ENCODE results near the gene CPT1C. TPM values are rescaled to one million over a fixed set of nuclear protein-coding genes. Genes with fewer than 3 reads are reported as not detected.
A peak's percentile ranks its signal among the peaks of the same experiment; 100 is the strongest.

The CPT1C gene
- 10 to 100 TPM in 1 of 3 donors, 1 to 10 TPM in 2; 1.8 to 12.1 (median 3.2) TPM for polyA plus RNA-seq

- no peak within 1 kb of the TSS for H3K27ac ChIP-seq (ENCODE audit: low read depth, low read length)
- WGBS, 3 donors, result 2 to 4% (median 3%) methylated on average over 38 of the region's 38 CpGs
These were observed at the start of gene CPT1C for GRCh38 chr19:49690656-49691242. Gene CPT1C, plus strand, starts transcription at chr19:49691116. Its CDS starts 1,137 bp downstream, at chr19:49692253.

- WGBS, 3 donors, result 0 to 1% (median 0%) methylated on average over 68 to 87 of the region's 87 CpGs
- peak within 1 kb of the TSS; percentile 100 for H3K27ac ChIP-seq (ENCODE audit: low read depth, low read length)
These were observed 49.0 kb upstream of the CPT1C start, which contains the start of gene SCAF1 for GRCh38 chr19:49641688-49642491. Gene SCAF1, plus strand, starts transcription at chr19:49642209. Its CDS starts 2,818 bp downstream, at chr19:49645027.

GRCh38 chr19:49642492-49643035, 48.4 kb upstream of the CPT1C start:
- 5 to 11% (median 11%) methylated on average over 5 of the region's 5 CpGs for WGBS, 3 donors
- peak overlapping the region; percentile 8 for H3K27ac ChIP-seq (ENCODE audit: low read depth, low read length)

GRCh38 chr19:49643466-49643865, 47.5 kb upstream of the CPT1C start:
- no peak overlapping the region for H3K27ac ChIP-seq (ENCODE audit: low read depth, low read length)
- 71 to 82% (median 76%) methylated on average over 2 of the region's 2 CpGs for WGBS, 3 donors

GRCh38 chr19:49645592-49645991, 45.3 kb upstream of the CPT1C start:
- H3K27ac ChIP-seq (ENCODE audit: low read depth, low read length), result no peak overlapping the region
- WGBS, 3 donors, result 88 to 94% (median 92%) methylated on average over 11 of the region's 11 CpGs

- 91 to 92% (median 92%) methylated on average over 13 of the region's 13 CpGs for WGBS, 3 donors
- H3K27ac ChIP-seq (ENCODE audit: low read depth, low read length), result no peak overlapping the region
These were observed 44.9 kb upstream of the CPT1C start for GRCh38 chr19:49645995-49646394.

GRCh38 chr19:49646586-49646985, 44.3 kb upstream of the CPT1C start:
- no peak overlapping the region for H3K27ac ChIP-seq (ENCODE audit: low read depth, low read length)
- 88 to 94% (median 91%) methylated on average over 17 of the region's 17 CpGs for WGBS, 3 donors

GRCh38 chr19:49651029-49651819, 39.7 kb upstream of the CPT1C start:
- WGBS, 3 donors, result 94 to 96% (median 95%) methylated on average over 51 to 72 of the region's 72 CpGs
- H3K27ac ChIP-seq (ENCODE audit: low read depth, low read length), result no peak overlapping the region

- 96 to 97% (median 97%) methylated on average over 78 to 110 of the region's 110 CpGs for WGBS, 3 donors
- no peak overlapping the region for H3K27ac ChIP-seq (ENCODE audit: low read depth, low read length)
These were observed 38.9 kb upstream of the CPT1C start for GRCh38 chr19:49651820-49652550.

GRCh38 chr19:49652551-49653465, 38.1 kb upstream of the CPT1C start:
- 92 to 95% (median 93%) methylated on average over 55 to 58 of the region's 58 CpGs for WGBS, 3 donors

GRCh38 chr19:49653466-49653806, 37.5 kb upstream of the CPT1C start:
- H3K27ac ChIP-seq (ENCODE audit: low read depth, low read length), result no peak overlapping the region
- 80 to 96% (median 85%) methylated on average over 11 to 13 of the region's 13 CpGs for WGBS, 3 donors

More at GRCh38 chr19:49652551-49653465, 38.1 kb upstream of the CPT1C start:
- no peak overlapping the region for H3K27ac ChIP-seq (ENCODE audit: low read depth, low read length)

GRCh38 chr19:49654581-49654980, 36.3 kb upstream of the CPT1C start:
- 87 to 88% (median 87%) methylated on average over 10 of the region's 10 CpGs for WGBS, 3 donors

GRCh38 chr19:49655570-49656455, 35.1 kb upstream of the CPT1C start:
- no peak overlapping the region for H3K27ac ChIP-seq (ENCODE audit: low read depth, low read length)
- WGBS, 3 donors, result 87 to 92% (median 90%) methylated on average over 23 of the region's 23 CpGs

More at GRCh38 chr19:49654581-49654980, 36.3 kb upstream of the CPT1C start:
- H3K27ac ChIP-seq (ENCODE audit: low read depth, low read length), result peak overlapping the region; percentile 9

- 89 to 93% (median 91%) methylated on average over 17 of the region's 17 CpGs for WGBS, 3 donors
- H3K27ac ChIP-seq (ENCODE audit: low read depth, low read length), result no peak overlapping the region
These were observed 34.3 kb upstream of the CPT1C start for GRCh38 chr19:49656456-49657109.

GRCh38 chr19:49657493-49658138, 33.3 kb upstream of the CPT1C start:
- 86 to 92% (median 92%) methylated on average over 22 of the region's 22 CpGs for WGBS, 3 donors
- H3K27ac ChIP-seq (ENCODE audit: low read depth, low read length), result no peak overlapping the region

Measured in adipose tissue (tissue), 3 donors.